Lower leg skin (tissue), 3 donors: ENCODE data around the gene ZKSCAN5.

Experiments
- CTCF ChIP-seq, 3 donors: fragments of 450-650 bp; IDR thresholded peaks; one replicate each; pipeline ENCODE4 v1.5.1; 2016; ENCODE audit warnings: antibody characterized with exemption in 3 of 3, mild to moderate bottlenecking in 3 of 3, moderate library complexity in 2 of 3
- POLR2A ChIP-seq, 2 donors: fragments of 450-650 bp; IDR thresholded peaks; one replicate each; pipeline ENCODE4 v1.6.1; 2016 to 2017; ENCODE audit warnings: antibody characterized with exemption in 2 of 2, mild to moderate bottlenecking in 1 of 2, moderate library complexity in 1 of 2

- TF ChIP-seq CTCF (IDR thresholded peaks at IDR 0.05) = no peak
- no peak for TF ChIP-seq POLR2A (IDR thresholded peaks at IDR 0.05)
Measured at GRCh38 chr7:99531354-99531765, 26.9 kb downstream of the ZKSCAN5 start.
